D341Med (cell line): Measurements from ENCODE around the gene CPLX3.

Experiments
- DNase-seq: peaks from one replicate; pipeline ENCODE4 v3.0.0; 2012; ENCODE audit warnings: low spot score

CPLX3 gene

GRCh38 chr15:74802862-74803447 lies 23.5 kb upstream of the CPLX3 start:
- DNase-seq, result no peak

DNA sequence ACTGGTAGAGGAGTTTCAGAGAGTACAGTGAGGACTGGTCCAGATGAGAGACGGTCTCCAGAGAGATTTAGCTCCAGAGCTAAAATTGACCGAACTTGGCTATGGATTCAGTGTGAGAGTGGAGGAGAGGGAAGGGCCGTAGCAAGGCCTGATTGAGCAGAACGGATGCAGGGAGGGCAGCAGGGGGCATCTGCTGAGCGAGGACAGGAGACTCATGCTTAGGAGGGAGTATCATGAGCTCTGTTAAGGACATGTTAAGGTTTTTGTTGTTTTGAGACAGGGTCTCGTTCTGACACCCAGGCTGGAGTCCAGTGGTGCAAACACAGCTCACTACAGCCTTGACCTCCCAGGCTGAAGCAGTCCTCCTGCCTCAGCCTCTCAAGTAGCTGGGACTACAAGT lies 21.5 kb upstream of the CPLX3 start:
- no peak for DNase-seq

GRCh38 chr15:74807282-74807681 lies 19.1 kb upstream of the CPLX3 start:
- DNase-seq, result no peak

- no peak for DNase-seq
These were observed 18.2 kb upstream of the CPLX3 start for GRCh38 chr15:74808078-74808839.

DNA sequence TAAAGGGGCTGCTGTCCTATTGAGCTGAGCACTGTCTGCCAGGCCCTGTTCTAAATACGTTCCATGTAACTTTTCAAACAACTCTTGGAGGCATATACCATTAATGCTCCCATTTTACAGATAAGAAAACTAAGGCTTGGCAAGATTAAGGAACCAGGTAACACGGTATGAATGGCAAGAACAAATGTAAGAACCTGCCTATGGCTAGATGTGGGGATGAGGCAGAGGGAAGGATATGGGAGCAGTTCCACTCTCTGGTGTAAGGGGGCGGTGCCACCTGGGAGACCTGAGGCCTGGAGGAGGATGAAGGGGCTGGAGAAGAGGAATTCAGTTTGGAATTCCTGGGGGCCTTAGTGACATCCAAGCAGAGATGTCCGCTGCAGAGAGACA lies 17.6 kb upstream of the CPLX3 start:
- DNase-seq, result no peak

DNA sequence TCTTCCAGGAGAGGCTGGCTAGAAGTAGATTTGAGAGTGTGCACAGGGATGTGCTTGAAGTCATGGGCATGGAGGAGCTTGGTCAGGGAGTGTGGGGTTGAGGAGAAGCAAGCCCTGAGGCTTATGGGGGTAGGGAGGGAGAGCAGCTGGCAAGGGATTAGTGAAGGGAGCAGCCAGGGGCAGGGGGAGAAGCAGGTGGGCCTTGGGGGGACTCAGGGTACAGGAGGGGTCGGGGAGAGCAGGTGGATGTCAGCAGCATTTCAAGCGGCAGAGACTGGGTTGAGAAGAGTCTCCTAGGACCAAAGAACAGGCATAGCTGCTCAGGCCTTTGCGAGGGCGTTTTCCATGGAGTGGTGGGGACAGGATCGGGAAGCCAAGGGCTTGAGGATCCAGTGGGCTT lies 17.2 kb upstream of the CPLX3 start:
- DNase-seq, result no peak

DNA sequence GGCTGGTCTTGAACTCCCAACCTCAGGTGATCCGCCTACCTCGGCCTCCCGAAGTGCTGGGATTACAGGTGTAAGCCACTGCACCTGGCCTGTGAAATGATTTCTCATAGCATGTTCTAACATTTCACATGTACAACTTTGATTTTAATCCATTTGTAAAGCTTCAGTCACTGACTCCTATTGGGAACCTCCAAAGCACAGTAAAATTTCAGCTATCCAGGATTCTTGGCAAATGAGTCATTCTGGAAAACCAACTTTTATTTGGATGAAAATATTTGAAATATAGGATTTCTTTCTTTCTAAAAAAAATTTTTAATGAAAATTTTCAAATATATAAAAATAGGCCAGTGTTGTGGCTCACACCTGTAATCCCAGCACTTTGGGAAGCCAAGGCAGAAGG lies 16.5 kb upstream of the CPLX3 start:
- no peak for DNase-seq

- no peak for DNase-seq
These were observed 13.9 kb upstream of the CPLX3 start, which contains the start of gene LMAN1L for GRCh38 chr15:74812533-74812932. LMAN1L (plus strand) TSS chr15:74812835; CDS start chr15:74812855, 20 bp downstream.

GRCh38 chr15:74815121-74815934 lies 11.1 kb upstream of the CPLX3 start:
- DNase-seq, result peak; percentile 70

- no peak for DNase-seq
These were observed 10.5 kb upstream of the CPLX3 start for GRCh38 chr15:74815961-74816360.

GRCh38 chr15:74816624-74817369 lies 9.6 kb upstream of the CPLX3 start:
- DNase-seq, result no peak

DNA sequence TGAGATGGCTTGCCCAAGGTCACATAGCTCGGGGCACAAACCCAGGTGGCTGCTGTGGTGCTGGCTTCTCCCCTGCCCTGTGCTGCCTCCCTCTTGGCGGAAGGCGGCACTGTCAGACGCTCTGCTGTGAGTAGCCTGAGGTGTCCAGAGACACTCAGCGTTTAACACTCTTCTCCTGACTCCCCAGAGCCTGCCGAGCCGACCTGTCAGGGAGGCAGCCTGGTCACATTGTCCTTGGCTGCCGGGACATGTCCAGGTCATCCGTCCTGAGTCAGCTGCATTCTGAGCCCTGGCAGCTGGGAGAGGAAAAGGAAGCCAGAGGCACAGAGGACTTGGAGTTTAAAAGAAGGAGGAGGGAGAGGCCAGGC lies 9.1 kb upstream of the CPLX3 start:
- peak; percentile 60 for DNase-seq

DNA sequence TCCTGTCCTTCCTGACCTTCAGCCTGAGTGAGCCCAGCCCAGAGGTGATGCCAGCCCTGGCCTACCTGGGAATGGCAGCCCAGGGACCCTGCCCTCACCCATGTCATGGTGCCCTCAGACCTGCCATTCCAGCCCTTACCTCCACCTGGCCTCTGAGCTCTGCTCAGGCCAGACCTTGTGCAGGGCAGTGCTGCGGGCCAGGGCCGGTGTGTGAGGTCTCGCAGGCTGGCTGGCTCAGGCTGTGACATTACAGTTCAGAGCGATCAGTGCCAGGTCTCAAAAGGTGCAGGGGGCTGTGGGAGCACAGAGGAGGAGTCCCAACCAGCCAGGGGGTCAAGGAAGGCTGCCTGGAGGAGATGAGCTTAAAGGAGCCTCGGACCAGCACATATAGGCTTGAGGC lies 6.4 kb upstream of the CPLX3 start:
- no peak for DNase-seq

DNA sequence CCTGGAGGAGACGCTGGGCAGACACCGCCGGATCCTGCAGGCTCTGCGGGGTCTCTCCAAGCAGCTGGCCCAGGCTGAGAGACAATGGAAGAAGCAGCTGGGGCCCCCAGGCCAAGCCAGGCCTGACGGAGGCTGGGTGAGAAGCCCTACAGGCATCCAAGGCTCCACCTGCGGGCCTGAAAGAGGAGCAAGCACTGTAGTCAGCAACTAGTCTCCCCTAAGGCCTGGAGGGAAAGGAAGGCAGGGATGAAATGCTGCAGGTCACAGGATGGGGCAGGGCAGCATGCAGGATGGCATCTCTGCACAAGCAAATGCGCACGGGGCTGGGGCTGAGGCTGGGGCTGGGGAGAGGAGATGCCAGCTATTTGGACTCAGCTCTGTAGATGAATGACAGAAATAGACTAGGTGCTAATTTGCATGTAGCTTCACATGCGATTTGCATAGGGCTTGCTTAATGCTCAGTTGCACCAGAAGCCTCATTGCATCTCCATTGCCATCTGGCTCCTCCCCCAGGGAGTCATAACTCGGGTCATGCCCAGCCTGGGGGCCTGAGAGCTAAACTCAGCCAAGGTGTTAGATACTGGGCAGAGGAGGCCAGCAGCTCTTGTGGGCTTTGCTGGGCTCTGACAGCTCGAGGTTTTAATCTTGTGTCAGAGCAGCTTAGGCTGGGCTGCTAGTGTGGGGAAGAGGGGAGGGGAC lies 5.2 kb upstream of the CPLX3 start:
- peak; percentile 81 for DNase-seq

- DNase-seq, result no peak
These were observed 4.7 kb upstream of the CPLX3 start for GRCh38 chr15:74821790-74822158.

DNA sequence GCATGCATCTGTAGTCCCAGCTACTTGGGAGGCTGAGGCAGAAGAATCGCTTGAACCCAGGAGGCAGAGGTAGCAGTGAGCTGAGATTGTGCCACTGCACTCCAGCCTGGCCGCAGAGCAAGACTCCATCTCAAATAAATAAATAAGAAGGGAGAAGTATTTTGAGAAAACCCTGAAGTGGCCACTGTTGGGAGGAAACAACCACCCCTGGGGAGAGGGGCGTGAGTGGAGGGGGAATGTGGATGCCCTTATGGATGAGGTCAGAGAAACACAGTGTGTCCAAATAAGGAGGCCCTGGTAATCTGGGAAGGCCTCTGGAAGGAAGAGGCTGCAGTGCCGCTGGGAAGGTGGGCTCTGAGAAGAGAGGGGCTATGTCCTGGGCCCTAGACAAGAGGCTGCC lies 4.2 kb upstream of the CPLX3 start:
- DNase-seq, result no peak

DNA sequence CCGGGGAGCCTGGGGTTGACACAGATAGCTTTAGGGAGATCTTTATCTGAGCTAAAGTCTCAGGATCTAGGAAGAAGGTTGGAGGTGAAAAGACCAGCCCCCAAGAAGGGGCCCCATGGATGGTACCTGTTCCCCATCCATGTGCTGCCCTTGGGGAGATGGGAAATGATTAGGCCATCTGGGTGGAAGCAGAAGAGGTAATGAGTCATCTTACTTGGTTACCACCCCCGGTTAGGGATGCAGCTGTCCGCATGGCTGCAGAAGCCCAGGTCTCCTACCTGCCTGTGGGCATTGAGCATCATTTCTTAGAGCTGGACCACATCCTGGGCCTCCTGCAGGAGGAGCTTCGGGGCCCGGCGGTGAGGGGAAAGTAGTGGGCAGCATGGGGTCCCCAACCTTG lies 3.1 kb upstream of the CPLX3 start:
- DNase-seq, result no peak

DNA sequence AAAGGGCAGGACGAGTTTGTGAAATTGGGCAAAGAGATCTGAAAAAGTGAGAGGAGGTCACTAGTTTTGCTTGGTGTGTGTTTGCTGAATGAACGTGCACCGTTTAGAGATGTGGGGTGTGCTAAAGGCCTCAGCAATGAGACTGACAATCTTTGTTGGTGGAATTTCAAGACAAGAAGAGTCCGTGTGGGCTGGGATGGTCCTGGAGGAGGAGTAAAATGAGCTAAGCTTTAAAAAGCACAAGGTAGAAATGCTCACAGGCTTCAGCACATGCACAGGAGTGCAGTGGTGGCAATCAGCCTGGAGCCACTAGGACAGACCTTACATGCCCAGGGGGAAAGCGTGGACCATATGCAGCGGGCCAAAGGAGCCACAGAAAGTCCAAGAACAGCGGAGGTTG lies 1.5 kb upstream of the CPLX3 start:
- no peak for DNase-seq

DNA sequence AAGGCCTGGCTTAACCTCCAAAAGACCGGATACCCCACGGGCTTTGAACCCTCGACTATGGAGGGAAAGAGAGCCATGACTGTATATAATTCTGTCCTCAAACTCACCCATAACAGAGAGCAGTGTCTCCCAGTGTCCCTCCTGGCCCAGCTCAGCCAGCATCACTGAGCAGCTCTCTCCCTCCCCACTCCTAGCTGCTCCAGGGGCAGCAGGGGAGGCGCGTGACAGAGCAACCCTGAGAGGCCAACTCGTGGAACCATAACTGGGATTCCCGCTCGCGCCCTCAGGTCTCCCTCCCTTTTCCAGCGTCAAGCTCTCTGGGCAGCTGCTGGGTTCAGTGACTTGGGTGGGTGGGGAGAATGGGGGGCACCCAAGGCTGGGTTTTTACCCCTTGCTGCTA lies 561 bp upstream of the CPLX3 start:
- no peak for DNase-seq

- DNase-seq, result peak; percentile 78
These were observed 494 bp downstream of the CPLX3 start for GRCh38 chr15:74826921-74827320.

DNA sequence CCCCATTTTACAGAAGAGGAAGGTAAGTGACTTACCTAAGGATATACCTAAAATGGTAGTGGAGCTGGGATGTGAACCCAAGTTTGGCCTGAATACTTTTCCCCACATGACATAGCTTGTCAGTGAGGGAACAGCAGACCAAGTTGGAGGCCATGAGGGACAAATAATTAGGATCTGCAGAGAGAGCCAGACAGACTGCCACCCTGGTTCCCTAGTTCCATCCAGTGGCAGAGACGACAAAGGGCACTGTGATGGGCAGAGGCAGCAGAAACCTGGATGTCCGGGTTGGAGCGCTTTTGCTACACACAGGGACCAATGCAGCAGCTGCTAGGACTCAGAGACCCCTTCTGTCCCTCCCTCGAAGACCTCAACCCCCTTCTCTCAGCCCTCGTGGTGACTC lies 1.2 kb downstream of the CPLX3 start:
- no peak for DNase-seq

DNA sequence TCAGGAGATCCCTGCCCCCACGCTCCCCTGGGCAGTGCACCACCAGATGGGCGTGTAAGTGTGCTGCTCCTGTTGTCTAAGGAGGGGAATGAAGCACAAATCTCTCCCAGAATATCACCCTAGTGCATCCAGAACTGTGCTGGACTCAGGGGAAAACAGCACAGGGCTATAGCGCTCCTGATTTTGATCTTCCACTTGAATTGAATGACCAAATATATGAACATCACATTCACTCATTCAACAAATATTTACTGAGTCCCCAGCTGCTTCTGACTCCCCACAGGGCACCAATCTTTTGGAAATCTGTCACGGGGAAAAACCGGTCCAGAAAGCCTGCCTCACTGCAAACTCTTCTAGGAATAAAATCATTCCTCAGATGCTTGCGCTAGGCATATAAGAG lies 2.4 kb downstream of the CPLX3 start:
- no peak for DNase-seq
